HG03280 (cell line): ENCODE data around the gene TRAF3IP1.
"Not testable (repeated sequence)": the region's sequence is repeated elsewhere in the genome, so short reads cannot be mapped to it uniquely, and the experiment has no call there.

Source experiments
- ATAC-seq: cut with Tn5 transposase; IDR thresholded peaks from one replicate; pipeline ENCODE4 v1.9.1; 2021; ENCODE audit warnings: mild to moderate bottlenecking, moderate library complexity; ENCODE audit not compliant: unreplicated experiment

TRAF3IP1 gene, protein sequence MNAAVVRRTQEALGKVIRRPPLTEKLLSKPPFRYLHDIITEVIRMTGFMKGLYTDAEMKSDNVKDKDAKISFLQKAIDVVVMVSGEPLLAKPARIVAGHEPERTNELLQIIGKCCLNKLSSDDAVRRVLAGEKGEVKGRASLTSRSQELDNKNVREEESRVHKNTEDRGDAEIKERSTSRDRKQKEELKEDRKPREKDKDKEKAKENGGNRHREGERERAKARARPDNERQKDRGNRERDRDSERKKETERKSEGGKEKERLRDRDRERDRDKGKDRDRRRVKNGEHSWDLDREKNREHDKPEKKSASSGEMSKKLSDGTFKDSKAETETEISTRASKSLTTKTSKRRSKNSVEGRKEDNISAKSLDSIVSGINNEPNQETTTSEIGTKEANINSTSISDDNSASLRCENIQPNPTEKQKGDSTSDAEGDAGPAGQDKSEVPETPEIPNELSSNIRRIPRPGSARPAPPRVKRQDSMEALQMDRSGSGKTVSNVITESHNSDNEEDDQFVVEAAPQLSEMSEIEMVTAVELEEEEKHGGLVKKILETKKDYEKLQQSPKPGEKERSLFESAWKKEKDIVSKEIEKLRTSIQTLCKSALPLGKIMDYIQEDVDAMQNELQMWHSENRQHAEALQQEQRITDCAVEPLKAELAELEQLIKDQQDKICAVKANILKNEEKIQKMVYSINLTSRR

DNA sequence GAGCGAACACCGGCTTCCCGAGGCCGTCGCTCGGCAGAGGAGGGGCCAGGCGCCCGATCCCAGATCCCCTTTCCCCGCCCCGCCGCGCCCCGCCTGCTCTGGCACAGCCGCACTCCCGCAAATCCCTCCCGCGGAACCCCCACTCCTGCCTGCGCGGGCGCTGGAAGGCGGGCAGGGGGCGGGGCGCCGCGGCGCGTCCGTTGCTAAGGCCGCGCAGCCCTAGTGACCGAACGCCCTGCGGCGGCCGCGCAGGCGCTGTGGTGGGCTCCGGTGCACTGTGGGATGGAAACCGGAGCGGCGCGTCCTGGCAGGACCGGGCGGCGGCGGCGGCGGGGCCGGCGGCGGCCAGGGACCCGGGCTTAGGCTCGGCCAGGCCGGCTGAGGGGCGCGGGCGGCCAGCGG, at the start of gene TRAF3IP1:
Gene TRAF3IP1 (plus strand): TSS at position 273 of the 402 bp plus-strand sequence. CDS start 145 bp downstream, outside the sequence.
- ATAC-seq, result peak; percentile 99

GRCh38 chr2:238270606-238271005, 49.7 kb upstream of the TRAF3IP1 start:
- ATAC-seq, result no peak

- no peak for ATAC-seq
These were observed 49.2 kb upstream of the TRAF3IP1 start for GRCh38 chr2:238271061-238271554.

GRCh38 chr2:238271686-238272085, 48.6 kb upstream of the TRAF3IP1 start:
- not testable (repeated sequence) for ATAC-seq

DNA sequence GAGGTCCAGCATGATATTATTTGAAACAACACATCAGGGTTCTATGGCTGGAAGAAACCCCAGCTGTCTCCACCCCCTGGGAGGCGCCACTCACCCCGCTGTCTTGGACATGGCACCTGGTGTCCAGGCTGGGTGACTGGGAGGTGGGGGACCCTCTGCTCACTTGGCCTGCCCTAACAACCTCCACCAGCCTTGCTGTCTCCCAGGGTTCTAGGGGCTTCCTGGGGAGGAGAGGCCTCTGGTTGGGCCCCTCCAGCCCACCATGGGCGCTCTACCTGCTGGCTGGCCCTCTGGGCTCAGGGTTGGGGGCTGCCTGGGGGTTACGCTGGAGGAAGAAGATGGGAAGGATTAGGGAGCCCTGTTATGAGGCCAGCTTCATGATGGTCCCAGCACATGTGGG, 48.2 kb upstream of the TRAF3IP1 start:
- no peak for ATAC-seq

- not testable (repeated sequence) for ATAC-seq
These were observed 46.9 kb upstream of the TRAF3IP1 start for GRCh38 chr2:238273433-238273832.

- no peak for ATAC-seq
These were observed 46.0 kb upstream of the TRAF3IP1 start for GRCh38 chr2:238274152-238274865.

DNA sequence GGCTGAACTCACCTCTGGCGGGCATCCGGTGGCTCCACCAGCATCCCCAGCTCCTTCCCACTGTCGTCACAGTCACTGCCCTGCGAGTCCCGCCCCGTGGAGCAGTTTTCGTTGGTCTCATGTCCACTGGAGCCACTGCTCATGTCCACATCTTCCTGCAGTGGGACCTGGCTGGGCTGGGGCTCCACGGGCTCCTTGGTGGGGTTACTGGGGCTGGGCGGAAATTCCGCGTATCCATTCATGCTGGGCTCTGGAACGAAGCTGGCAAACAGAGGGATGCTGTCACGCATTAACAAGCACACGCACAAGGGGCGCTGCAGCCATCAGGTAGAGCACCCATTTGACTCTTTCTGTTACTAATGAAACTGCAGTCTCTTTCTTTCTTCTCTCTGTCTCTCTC, 42.6 kb upstream of the TRAF3IP1 start:
- ATAC-seq, result no peak

GRCh38 chr2:238278626-238279323, 41.5 kb upstream of the TRAF3IP1 start:
- ATAC-seq, result no peak

DNA sequence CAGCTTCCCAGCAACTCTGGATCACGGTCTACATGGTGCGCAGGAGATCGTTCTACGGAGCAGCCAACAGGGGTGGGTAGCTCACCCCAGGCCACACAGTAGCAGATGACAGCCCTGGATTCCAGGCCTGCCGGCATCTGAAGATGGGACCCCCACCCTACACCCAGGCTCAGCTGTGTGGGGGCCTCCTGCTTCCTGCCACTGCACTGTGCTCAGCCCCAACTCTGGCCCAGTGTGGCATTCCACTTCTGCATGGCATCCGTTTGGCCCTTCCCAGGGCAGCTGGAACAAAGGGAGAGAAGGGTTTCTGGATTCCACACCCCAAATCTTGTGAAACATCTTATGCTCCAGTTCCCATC, 41.0 kb upstream of the TRAF3IP1 start:
- ATAC-seq, result no peak

GRCh38 chr2:238280083-238280825, 40.1 kb upstream of the TRAF3IP1 start:
- ATAC-seq, result no peak

GRCh38 chr2:238281826-238282480, 38.4 kb upstream of the TRAF3IP1 start:
- no peak for ATAC-seq

GRCh38 chr2:238282861-238283738, 37.2 kb upstream of the TRAF3IP1 start:
- ATAC-seq, result no peak

DNA sequence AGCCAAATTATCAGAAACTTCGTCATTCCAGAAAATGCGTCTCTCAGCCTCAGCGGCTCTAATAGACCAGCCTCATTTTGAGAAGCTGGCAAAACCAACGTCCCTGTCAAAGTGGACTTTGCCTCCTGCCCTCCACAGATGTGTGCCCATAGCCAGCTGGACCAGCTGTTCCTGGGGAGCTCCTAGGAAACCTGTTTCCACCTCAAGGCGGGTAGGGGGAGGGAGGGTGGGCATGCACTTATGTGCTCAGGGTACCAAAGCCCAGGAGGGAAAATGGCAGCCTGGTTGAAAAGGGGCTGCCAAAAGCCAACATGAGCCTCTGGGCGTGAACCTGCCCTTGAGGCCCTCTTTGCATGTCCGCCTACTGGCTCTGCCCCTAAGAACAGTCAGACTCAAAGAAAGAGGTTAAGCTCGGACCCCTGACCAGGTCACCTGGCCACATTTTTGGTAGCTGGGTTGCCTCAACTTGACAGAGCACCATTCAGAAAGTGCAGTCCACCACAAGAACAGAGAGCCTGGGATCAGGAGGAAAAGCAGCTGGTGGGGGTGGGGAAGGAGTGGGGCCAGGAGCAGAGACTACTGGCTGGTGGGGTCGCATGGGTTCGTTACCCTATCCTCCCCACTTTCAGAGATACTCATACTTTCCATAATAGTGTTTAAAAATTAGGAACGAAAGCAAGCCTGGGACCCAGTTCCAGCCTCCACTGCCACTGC, 35.4 kb upstream of the TRAF3IP1 start:
- ATAC-seq, result no peak

DNA sequence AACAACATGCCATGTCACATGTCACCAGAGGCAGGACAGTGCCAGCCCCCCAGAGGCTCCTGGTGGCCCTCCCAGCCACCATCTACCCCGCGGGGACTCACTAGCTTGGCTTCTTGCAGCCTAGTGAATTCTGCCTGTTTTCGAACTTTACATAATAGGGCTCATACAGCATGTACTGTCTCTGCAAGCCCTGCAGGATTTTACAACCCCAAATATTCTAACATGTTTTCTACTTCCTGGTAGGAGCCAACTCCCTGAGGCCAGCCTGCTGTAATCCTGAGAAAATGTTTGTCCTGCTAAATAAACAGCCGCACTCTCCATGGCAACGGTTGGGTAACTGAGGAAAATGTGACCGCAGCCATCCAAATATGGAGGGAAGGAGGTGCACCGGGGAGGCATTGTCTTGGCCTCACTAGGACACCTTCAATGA, 34.6 kb upstream of the TRAF3IP1 start:
- ATAC-seq, result no peak

DNA sequence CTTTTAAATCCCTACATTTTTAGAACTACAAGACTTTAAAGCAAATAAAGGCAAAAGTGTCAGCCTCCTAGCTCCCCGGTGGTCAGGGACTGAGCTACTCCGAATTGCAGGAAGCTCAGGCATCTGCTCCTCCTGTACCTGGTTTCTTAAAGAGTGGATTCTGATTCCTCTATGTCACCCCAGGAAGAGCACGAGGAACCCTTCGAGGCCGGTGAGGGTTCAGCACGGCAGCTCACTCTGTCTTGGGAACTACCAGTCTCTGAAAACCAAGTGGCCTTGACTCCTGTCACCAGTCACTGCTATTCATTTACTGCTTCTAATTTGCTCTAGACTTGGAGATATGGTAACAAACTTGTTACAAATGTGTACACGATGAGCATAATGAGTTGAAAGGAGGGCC, 34.2 kb upstream of the TRAF3IP1 start:
- no peak for ATAC-seq

DNA sequence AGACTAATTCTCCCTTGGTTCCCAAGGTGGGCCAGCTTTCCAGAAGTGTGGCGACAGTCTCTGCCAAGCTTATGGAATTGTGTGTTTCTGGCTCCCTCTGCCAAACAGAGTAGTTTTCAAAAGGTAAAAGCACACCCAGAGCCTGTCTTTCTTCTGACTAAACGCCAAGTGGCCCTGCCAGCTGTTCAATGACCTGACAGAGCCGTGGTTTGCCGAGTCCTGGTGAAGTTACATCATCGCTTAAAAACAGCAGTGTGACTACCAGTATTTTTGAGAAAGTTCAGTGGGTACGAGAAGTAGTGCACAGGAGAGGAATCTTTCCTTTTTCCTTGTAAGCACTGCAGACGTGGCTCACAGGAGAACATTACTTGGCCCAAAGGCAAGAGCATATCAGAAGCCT, 33.8 kb upstream of the TRAF3IP1 start:
- ATAC-seq, result no peak
